OCI-LY1 (cell line): ENCODE measurements around the gene CREB5.

ENCODE experiments used
- H2AFZ ChIP-seq: fragments of 200-600 bp; sonication (generic), shearing (Covaris generic); 2 replicates; pipeline ENCODE4 v1.6.0; 2014; ENCODE audit warnings: antibody characterized with exemption, mild to moderate bottlenecking, low read length
- H3F3A ChIP-seq: fragments of 200-600 bp; sonication (generic), shearing (Covaris generic); 2 replicates; pipeline ENCODE4 v1.6.0; 2014; ENCODE audit warnings: mild to moderate bottlenecking, antibody characterized with exemption, low read length, moderate library complexity; ENCODE audit not compliant: insufficient read depth
- H3K27ac ChIP-seq: fragments of 200-600 bp; sonication (generic); 2 replicates; pipeline ENCODE4 v1.5.1; 2014; ENCODE audit warnings: low read length, mixed run types, mild to moderate bottlenecking, low read depth; ENCODE audit not compliant: poor library complexity, severe bottlenecking
- H3K27me3 ChIP-seq: fragments of 200-600 bp; sonication (generic); 2 replicates; pipeline ENCODE4 v1.6.0; 2014; ENCODE audit warnings: antibody characterized with exemption, mild to moderate bottlenecking, low read length, moderate library complexity; ENCODE audit not compliant: insufficient read depth
- H3K36me3 ChIP-seq: fragments of 200-600 bp; sonication (generic); 2 replicates; pipeline ENCODE4 v1.6.1; 2014; ENCODE audit warnings: mild to moderate bottlenecking, antibody characterized with exemption, low read length, moderate library complexity, mixed read lengths; ENCODE audit not compliant: insufficient read depth
- H3K4me1 ChIP-seq: fragments of 200-600 bp; sonication (generic); 2 replicates; pipeline ENCODE4 v1.5.1; 2014; ENCODE audit warnings: mild to moderate bottlenecking, low read length, moderate library complexity; ENCODE audit not compliant: insufficient read depth, severe bottlenecking
- H3K4me2 ChIP-seq: fragments of 200-600 bp; sonication (generic), shearing (Covaris generic); 2 replicates; pipeline ENCODE4 v1.6.1; 2014; ENCODE audit warnings: low read length
- H3K4me3 ChIP-seq: fragments of 200-600 bp; sonication (generic); 2 replicates; pipeline ENCODE4 v1.5.1; 2014; ENCODE audit warnings: low read length, low read depth, mild to moderate bottlenecking, mixed read lengths; ENCODE audit not compliant: poor library complexity, severe bottlenecking
- H3K79me2 ChIP-seq: fragments of 200-600 bp; shearing (Covaris generic); 2 replicates; pipeline ENCODE4 v1.6.1; 2016; ENCODE audit warnings: mixed run types, low read length, mixed read lengths; ENCODE audit not compliant: insufficient read depth
- H3K9ac ChIP-seq: fragments of 200-600 bp; sonication (generic), shearing (Covaris generic); 2 replicates; pipeline ENCODE4 v1.6.1; 2014; ENCODE audit warnings: mild to moderate bottlenecking, low read length, mixed read lengths
- H3K9me2 ChIP-seq: fragments of 200-600 bp; sonication (generic), shearing (Covaris generic); 2 replicates; pipeline ENCODE4 v1.6.1; 2014; ENCODE audit warnings: low read depth, mild to moderate bottlenecking, low read length, mixed read lengths
- H3K9me3 ChIP-seq: fragments of 200-600 bp; shearing (Covaris generic); 2 replicates; pipeline ENCODE4 v1.6.1; 2014; ENCODE audit warnings: low read length, mixed read lengths
- H4K20me1 ChIP-seq: fragments of 200-600 bp; sonication (generic), shearing (Covaris generic); 2 replicates; pipeline ENCODE4 v1.6.0; 2016; ENCODE audit warnings: mild to moderate bottlenecking, low read length; ENCODE audit not compliant: insufficient read depth
- EZH2 ChIP-seq: fragments of 200-600 bp; sonication (generic), shearing (Covaris generic); IDR thresholded peaks from 2 replicates; pipeline ENCODE4 v1.8.0; 2017; ENCODE audit warnings: borderline replicate concordance, mixed run types, mild to moderate bottlenecking, antibody characterized with exemption, low read length, moderate library complexity, mixed read lengths
- TF ChIP-seq, protein P1 (sequence below): fragments of 200-600 bp; sonication (generic), shearing (Covaris generic); IDR thresholded peaks from 2 replicates; pipeline ENCODE4 v1.5.1; 2017; ENCODE audit warnings: mild to moderate bottlenecking, antibody characterized with exemption, low read length, moderate library complexity, mixed read lengths

The CREB5 gene

GRCh38 chr7:28656529-28656928 is 244.2 kb downstream of the CREB5 start:
- Histone ChIP-seq H3K27me3 (no peaks in the 10 kb centered on the region), H3K4me2 (no peak overlapping the region), H3K27ac (no peak overlapping the region), H3K79me2 (no peaks in the 10 kb centered on the region), H4K20me1 (no peaks in the 10 kb centered on the region), H3K4me1 (peaks cover 2% of the 10 kb centered on the region), H3K36me3 (peaks cover 21% of the 10 kb centered on the region), H3K9me2 (no peaks in the 10 kb centered on the region), H2AFZ (no peak overlapping the region), H3K4me3 (no peak overlapping the region), H3K9ac (no peak overlapping the region), H3K9me3 (peaks cover 15% of the 10 kb centered on the region), H3F3A (no peaks in the 10 kb centered on the region)
- TF ChIP-seq, protein P1, sequence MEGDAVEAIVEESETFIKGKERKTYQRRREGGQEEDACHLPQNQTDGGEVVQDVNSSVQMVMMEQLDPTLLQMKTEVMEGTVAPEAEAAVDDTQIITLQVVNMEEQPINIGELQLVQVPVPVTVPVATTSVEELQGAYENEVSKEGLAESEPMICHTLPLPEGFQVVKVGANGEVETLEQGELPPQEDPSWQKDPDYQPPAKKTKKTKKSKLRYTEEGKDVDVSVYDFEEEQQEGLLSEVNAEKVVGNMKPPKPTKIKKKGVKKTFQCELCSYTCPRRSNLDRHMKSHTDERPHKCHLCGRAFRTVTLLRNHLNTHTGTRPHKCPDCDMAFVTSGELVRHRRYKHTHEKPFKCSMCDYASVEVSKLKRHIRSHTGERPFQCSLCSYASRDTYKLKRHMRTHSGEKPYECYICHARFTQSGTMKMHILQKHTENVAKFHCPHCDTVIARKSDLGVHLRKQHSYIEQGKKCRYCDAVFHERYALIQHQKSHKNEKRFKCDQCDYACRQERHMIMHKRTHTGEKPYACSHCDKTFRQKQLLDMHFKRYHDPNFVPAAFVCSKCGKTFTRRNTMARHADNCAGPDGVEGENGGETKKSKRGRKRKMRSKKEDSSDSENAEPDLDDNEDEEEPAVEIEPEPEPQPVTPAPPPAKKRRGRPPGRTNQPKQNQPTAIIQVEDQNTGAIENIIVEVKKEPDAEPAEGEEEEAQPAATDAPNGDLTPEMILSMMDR: no peak
- no peak for TF ChIP-seq EZH2

GRCh38 chr7:28658381-28658780 is 246.1 kb downstream of the CREB5 start:
- H3K27me3 ChIP-seq: no peaks in the 10 kb centered on the region
- H3K9ac ChIP-seq: no peak overlapping the region
- no peaks in the 10 kb centered on the region for H3K9me2 ChIP-seq
- H3K79me2 ChIP-seq: no peaks in the 10 kb centered on the region
- no peak overlapping the region for H2AFZ ChIP-seq
- H3F3A ChIP-seq: no peaks in the 10 kb centered on the region
- H3K9me3 ChIP-seq: peaks cover 15% of the 10 kb centered on the region
- TF ChIP-seq EZH2: no peak
- TF ChIP-seq, protein P1: no peak
- H3K27ac ChIP-seq: no peak overlapping the region
- H3K36me3 ChIP-seq: peaks cover 21% of the 10 kb centered on the region
- peaks cover 13% of the 10 kb centered on the region for H3K4me1 ChIP-seq
- no peaks in the 10 kb centered on the region for H4K20me1 ChIP-seq
- no peak overlapping the region for H3K4me3 ChIP-seq
- no peak overlapping the region for H3K4me2 ChIP-seq

GRCh38 chr7:28660132-28660531 is 247.8 kb downstream of the CREB5 start:
- no peak overlapping the region for H3K4me3 ChIP-seq
- peaks cover 13% of the 10 kb centered on the region for H3K4me1 ChIP-seq
- TF ChIP-seq, protein P1: no peak
- no peak for TF ChIP-seq EZH2
- no peaks in the 10 kb centered on the region for H3K79me2 ChIP-seq
- peaks cover 15% of the 10 kb centered on the region for H3K9me3 ChIP-seq
- H3F3A ChIP-seq: no peaks in the 10 kb centered on the region
- H3K27ac ChIP-seq: no peak overlapping the region
- H2AFZ ChIP-seq: no peak overlapping the region
- peaks cover 21% of the 10 kb centered on the region for H3K36me3 ChIP-seq
- H3K9me2 ChIP-seq: no peaks in the 10 kb centered on the region
- no peaks in the 10 kb centered on the region for H3K27me3 ChIP-seq
- H3K9ac ChIP-seq: no peak overlapping the region
- no peak overlapping the region for H3K4me2 ChIP-seq
- H4K20me1 ChIP-seq: no peaks in the 10 kb centered on the region
